Upper lobe of right lung (tissue), 1 donor: ENCODE data around the gene GJD4. TPM values are rescaled to one million over a fixed set of nuclear protein-coding genes. Genes with fewer than 3 reads are reported as not detected.
A peak's percentile ranks its signal among the peaks of the same experiment; 100 is the strongest.

Experiments used
- ATAC-seq: fragments of 200-7000 bp; cut with Tn5 transposase; one replicate; pipeline ENCODE4 v1.9.1; 2020; ENCODE audit warnings: mild to moderate bottlenecking, moderate library complexity
- DNase-seq: peaks from one replicate; pipeline ENCODE4 v3.0.0-alpha.2; 2020
- H3K27ac ChIP-seq: fragments of 200-600 bp; one replicate; pipeline ENCODE4 v1.8.0; 2022
- H3K27me3 ChIP-seq: fragments of 200-600 bp; one replicate; pipeline ENCODE4 v1.8.0; 2022; ENCODE audit warnings: mild to moderate bottlenecking
- H3K36me3 ChIP-seq: fragments of 200-600 bp; one replicate; pipeline ENCODE4 v1.8.0; 2022
- H3K4me1 ChIP-seq: fragments of 200-600 bp; one replicate; pipeline ENCODE4 v1.8.0; 2022
- H3K4me3 ChIP-seq: fragments of 200-600 bp; one replicate; pipeline ENCODE4 v1.8.0; 2022; ENCODE audit warnings: mild to moderate bottlenecking
- H3K9me3 ChIP-seq: fragments of 200-600 bp; one replicate; pipeline ENCODE4 v1.8.0; 2022
- intact Hi-C: fragments of 100-400 bp; cut with DNase I; formaldehyde crosslinking; loops from one replicate; pipeline ENCODE4 v1.11.0; 2022
- total RNA-seq: library from RNA; stranded (reverse); fragmentation: NEBNext Ultra II Directional; extraction: Animal tissue kit (Norgen Biotek cat#: 25700); gene quantifications from one replicate; pipeline ENCODE4 v1.2.1, GENCODE V29; 2021
- TF ChIP-seq, protein P1 (sequence below): fragments of 200-600 bp; IDR thresholded peaks from one replicate; pipeline ENCODE4 v1.8.0; 2022; ENCODE audit warnings: antibody characterized with exemption
- donor health status: DM: no; HTN: yes; CAD: no; lungs with severe emphysema.

The GJD4 gene
- total RNA-seq, 1 donor from 2014 or later = not detected

DNA sequence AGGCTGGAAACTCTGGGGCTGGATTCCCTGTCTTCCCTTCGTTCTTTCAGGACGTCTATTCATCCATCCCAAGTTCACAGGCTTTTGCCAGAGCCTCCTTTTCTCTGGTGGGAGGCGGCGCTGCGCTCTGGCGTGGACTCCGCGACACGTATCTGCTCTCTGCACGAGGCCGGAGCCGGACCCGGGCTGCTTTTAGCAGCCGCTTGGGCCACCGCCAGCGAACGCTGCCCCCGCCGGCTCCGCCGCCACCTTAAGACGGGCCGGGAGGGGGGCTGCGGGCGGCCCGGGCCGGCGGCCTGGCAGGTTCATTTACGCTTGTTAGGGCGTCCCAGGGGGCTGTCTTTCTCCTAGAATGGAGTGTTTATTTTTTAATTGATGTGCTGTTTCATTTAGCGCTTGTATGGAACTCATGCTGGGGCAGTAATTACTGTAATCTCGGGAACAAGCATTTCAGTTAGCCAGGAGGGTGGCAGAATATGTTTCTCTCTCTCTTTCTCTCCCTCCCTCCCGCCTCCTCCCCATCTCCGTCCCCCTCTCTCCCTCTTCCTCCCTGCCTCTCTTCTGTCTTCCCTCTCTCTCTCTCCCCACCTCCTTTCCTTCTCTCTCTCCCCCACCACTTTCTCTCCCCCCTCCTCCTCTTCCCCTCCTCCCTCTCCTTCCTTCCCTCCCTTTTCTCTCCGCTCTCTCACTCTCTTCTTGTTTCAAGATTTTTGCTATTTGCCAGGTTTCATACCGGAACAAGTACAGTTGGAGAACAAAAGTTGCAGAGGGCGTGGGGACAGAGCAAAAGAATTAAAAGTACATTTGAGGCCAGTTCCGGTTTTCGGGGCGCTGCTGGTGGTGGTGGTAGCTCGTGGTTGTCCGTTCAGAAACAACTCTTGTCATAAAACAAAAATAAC, 38.3 kb downstream of the GJD4 start:
- Histone ChIP-seq H3K36me3 (no peaks in the 10 kb centered on the region), H3K9me3 (no peaks in the 10 kb centered on the region), H3K27me3 (peaks cover 7% of the 10 kb centered on the region), H3K27ac (peak overlapping the region; percentile 55), H3K4me3 (peak overlapping the region; percentile 75), H3K4me1 (peaks cover 19% of the 10 kb centered on the region)
- TF ChIP-seq, protein P1, sequence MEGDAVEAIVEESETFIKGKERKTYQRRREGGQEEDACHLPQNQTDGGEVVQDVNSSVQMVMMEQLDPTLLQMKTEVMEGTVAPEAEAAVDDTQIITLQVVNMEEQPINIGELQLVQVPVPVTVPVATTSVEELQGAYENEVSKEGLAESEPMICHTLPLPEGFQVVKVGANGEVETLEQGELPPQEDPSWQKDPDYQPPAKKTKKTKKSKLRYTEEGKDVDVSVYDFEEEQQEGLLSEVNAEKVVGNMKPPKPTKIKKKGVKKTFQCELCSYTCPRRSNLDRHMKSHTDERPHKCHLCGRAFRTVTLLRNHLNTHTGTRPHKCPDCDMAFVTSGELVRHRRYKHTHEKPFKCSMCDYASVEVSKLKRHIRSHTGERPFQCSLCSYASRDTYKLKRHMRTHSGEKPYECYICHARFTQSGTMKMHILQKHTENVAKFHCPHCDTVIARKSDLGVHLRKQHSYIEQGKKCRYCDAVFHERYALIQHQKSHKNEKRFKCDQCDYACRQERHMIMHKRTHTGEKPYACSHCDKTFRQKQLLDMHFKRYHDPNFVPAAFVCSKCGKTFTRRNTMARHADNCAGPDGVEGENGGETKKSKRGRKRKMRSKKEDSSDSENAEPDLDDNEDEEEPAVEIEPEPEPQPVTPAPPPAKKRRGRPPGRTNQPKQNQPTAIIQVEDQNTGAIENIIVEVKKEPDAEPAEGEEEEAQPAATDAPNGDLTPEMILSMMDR = no peak
- peak; percentile 50 for ATAC-seq
- intact Hi-C loops = no loop called here
- peak; percentile 88 for DNase-seq

DNA sequence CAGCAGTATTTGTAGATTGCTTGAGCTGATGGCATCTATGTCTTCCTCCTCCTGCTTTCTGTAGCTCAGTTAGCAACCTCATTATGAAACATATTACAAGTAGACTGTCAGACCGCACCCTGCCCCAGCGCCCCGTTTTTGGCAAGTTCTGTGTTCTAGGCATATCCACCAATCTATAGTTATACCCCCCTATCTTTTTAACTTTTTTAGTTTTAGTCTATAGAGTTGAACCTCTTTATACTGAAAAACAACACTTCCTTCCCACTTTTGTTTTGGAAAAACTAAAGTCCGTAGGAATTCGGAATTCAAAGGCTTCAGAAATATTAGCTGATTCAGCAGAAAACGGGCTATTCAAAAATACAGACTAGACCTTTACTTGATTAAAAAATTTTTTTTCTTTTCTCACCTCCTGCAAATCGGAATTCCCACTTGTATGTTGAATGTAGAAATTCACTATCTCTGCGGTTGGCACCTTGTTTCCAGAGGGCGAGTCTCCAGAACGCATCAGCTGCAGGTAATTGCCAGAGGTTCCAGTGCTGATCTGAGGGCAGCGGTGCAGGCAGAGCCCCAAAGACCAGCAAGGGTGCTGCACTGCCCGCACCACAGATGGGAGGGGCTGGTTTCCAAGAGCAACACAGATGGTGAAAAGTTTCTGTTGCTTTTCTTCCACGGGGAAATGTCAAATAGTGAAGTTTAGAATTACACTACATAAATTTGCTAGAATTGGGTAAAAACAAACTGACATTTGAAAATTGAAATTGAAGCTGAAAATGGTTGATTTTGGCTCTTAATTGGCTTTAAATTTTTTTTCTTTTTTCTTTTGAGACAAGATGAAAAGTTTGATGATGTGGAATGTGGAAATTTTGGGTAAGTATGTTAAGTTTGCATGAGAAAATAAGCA, 39.2 kb downstream of the GJD4 start:
- peak overlapping the region; percentile 75 for H3K4me3 ChIP-seq
- H3K9me3 ChIP-seq = no peaks in the 10 kb centered on the region
- no peak for ATAC-seq
- H3K36me3 ChIP-seq = no peaks in the 10 kb centered on the region
- TF ChIP-seq, protein P1 = no peak
- no peaks in the 10 kb centered on the region for H3K27me3 ChIP-seq
- intact Hi-C loops = no loop called here
- no peak overlapping the region for H3K27ac ChIP-seq
- no peak for DNase-seq
- H3K4me1 ChIP-seq = peaks cover 19% of the 10 kb centered on the region

GRCh38 chr10:35650894-35651293, 45.8 kb downstream of the GJD4 start:
- TF ChIP-seq, protein P1 = no peak
- H3K9me3 ChIP-seq = no peaks in the 10 kb centered on the region
- no peaks in the 10 kb centered on the region for H3K36me3 ChIP-seq
- H3K4me1 ChIP-seq = no peaks in the 10 kb centered on the region
- H3K27ac ChIP-seq = no peak overlapping the region
- H3K4me3 ChIP-seq = no peak overlapping the region
- intact Hi-C loops = no loop called here
- ATAC-seq (peak; percentile 90), DNase-seq (no peak)
- no peaks in the 10 kb centered on the region for H3K27me3 ChIP-seq

DNA sequence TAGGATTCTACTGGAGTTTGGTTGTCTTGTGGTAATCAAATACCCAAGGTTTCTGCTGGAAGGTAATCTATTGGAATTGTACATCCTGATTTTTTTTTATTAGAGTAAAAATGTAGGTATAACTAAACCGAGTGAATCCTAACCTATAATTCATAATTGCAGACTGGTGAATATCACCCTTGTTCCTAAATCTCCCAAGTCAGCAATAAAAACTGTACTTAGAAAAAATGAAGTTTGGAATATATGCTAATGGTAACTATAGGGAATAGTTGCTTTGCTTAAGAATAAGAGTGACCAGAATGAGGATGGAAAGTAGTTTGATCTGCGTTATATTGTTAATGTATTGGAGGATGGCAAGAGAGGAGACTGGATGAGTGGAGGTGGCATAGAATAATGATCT, 47.7 kb downstream of the GJD4 start:
- Histone ChIP-seq H3K27ac (no peak overlapping the region), H3K9me3 (no peaks in the 10 kb centered on the region), H3K27me3 (no peaks in the 10 kb centered on the region), H3K4me1 (no peaks in the 10 kb centered on the region), H3K36me3 (no peaks in the 10 kb centered on the region), H3K4me3 (no peak overlapping the region)
- TF ChIP-seq, protein P1 = no peak
- intact Hi-C loops = no loop called here
- DNase-seq (no peak), ATAC-seq (no peak)

GRCh38 chr10:35657621-35658020, 52.5 kb downstream of the GJD4 start:
- DNase-seq (no peak), ATAC-seq (peak; percentile 27)
- intact Hi-C loops = no loop called here
- Histone ChIP-seq H3K9me3 (no peaks in the 10 kb centered on the region), H3K36me3 (no peaks in the 10 kb centered on the region), H3K27me3 (no peaks in the 10 kb centered on the region), H3K4me1 (no peaks in the 10 kb centered on the region), H3K4me3 (no peak overlapping the region), H3K27ac (no peak overlapping the region)
- TF ChIP-seq, protein P1 = no peak

Other genes starting within 250 kb of the GJD4 start
- 20.4 TPM for gene FZD8, start 37.0 kb downstream of the GJD4 start, total RNA-seq